ENCODE measurements around the gene SLC25A47.
A peak's percentile ranks its signal among the peaks of the same experiment; 100 is the strongest.
"Not testable (repeated sequence)": the region's sequence is repeated elsewhere in the genome, so short reads cannot be mapped to it uniquely, and the experiment has no call there.

Gene SLC25A47, protein sequence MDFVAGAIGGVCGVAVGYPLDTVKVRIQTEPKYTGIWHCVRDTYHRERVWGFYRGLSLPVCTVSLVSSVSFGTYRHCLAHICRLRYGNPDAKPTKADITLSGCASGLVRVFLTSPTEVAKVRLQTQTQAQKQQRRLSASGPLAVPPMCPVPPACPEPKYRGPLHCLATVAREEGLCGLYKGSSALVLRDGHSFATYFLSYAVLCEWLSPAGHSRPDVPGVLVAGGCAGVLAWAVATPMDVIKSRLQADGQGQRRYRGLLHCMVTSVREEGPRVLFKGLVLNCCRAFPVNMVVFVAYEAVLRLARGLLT

DNA sequence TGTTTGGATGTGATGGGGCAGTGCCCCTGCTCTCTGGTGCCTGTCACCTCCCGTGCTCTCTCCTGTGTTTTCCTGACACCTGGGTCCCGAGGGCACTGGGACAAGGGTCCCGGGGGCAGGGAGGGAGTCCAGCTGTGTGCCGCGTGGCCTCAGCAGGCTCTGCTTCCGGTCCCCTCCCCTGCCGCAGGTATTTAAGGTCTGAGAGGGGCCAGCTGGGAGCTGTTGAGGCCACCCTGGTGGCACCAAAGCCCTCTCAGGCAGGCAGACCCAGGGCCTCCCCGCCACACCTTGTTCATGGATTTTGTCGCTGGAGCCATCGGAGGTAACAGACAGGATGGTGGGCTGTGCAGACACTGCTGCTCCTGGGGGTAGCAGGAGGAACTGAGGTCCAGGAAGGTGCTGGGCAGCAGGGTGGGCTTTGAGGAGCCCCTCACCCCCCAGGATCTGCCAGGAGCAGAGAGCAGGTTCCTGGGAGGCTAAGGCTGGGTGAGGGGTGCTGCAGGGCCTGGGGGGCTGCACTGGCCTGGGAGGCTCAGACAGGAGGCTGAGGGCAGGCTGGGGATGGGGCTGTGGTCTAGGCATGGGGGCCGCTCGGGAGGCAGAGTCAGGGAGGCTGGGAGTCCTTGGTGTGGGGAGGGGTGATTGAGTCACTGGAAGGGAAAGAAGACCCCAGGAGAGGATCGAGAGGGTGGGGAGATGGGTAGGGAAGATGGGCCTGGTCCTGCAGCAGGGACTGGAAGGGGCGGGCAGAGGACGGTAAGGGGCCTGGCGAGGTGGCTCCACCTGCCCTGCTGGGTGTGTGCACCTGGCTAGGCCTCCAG is at the start of gene SLC25A47:
Gene SLC25A47 (plus strand): TSS at position 219 of the 821 bp plus-strand sequence. CDS start 76 bp downstream, at position 295.
- DNase-seq, result no peak

DNA sequence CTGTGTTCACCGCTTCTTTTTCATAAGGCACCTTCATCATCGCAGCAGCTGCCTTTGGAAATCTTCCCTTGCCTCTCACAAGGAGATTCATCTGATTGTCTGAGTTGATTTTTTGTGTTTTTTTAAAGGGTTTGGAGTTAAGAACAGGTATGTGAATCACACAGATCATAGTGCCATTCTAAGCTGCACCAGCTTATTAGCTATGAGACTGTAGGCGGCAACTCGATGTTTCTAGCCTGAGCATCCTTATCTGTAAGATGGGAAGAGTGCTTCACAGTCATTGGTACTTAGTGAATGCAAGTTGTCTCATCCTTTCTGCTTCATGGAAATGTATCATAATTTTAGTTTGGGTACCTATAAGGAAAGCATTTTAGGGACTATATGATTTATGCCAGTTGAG is 48.9 kb upstream of the SLC25A47 start:
- no peak for DNase-seq

DNA sequence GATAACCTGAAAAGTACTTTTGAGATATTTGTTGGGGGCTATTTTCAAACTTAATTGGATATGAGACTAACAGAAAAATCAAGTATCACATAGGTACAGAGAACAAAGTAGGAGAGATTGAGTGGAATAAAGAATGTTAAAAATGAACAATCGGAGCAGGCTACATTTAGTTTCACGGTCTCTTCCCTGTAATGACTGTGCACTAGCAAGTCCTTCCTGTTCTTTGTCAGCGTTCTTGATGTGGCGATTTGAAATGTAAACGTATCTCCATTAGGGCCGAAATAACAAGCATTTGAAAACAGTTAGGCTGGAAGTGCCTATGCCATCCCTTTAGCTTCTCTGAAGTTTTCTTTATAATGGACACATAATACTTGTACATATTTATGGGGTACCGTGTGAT is 47.9 kb upstream of the SLC25A47 start:
- no peak for DNase-seq

DNA sequence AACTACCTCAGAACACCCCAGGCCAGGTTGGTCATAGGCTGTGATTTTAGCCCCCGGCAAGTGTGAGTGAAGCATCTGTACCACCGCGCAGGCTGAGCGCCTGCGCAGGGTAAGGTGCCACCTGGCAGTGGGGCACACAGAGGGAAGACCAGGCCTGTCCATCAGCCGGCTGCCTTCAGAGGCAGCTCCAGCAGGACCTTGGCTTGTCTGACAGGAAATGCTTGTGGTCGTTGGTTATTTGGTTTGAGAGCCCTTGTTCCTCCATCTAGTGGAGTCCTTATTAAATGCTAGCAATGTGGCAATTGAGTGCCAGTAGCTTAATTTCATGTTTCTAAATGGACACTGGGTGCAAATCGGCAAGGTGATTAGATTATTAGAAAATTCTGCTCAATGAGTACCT is 44.4 kb upstream of the SLC25A47 start:
- DNase-seq, result no peak

DNA sequence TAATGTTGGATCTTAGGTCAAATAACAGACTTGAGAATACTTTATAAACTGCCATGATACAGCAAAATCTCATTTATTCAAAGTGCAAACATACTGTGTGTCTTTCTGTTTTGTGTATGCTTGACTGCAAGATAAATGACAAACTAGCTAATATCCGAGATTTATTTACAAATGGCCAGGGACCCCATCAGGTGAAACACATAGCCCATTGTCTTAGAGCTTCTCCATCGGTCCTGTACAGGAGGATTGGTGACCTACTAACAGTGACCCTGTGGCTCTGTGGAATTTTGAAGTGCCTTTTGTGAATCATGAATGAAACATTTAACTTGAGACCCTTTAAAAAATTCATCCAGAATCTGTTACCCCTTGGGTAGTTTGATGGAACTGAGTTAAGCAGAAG is 44.0 kb upstream of the SLC25A47 start:
- DNase-seq, result no peak

DNA sequence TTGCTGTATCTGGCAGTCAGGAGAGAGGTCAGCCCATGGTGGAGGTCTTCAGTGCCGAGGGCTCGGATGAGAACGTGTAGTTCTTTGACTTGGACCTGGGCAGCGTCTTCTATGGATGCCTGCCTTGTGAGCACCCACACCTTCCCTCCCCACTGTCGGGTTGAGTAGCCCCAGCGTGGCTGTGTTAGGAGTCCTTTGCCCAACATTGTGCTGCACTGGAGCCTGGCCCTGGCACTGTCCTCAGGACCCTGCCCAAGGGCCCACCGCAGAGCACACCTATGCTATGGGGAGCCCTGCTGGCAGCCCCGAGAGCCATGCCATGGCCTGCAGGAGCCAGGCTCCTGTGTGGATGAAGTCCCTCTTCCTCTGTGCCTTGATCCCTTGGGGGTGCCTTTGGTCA is 43.6 kb upstream of the SLC25A47 start:
- DNase-seq, result no peak

DNA sequence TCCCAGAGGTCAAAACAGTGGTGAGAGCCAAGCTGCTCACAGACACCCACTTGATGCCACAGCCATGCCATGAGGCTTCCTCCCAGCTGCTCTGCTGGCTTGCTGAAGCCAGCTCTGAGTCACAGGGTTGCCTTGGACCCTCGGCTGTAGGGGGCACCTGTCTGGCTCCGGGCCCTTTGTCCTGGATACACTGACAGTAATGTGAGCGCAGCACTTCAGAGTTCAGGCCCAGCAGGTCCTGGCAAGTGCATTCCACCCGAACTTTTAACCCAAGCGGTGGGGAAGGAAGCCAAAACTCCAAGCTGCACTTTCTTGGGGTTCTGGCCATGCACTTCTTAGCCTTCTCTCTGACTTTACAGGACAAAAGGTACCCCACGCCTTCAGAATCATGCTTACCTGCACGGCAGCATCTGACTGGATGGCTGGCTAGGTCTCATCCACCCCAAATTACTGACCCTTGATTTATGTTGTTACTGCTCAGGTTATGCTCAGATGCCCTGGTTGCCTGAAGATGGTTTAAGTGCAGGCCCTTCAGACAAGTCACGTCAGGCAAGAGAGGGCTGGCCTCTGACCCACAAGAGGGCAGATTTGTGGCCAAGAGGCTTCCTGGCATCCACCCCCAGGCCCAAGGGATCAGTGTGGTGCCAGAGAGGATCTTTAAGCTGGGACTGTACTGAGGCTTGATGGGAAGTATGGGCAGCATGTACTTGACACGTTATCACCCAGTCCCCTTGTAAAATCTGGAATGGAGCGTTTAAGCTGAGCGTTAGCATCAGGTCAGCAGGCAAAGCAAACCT is 41.7 kb upstream of the SLC25A47 start:
- no peak for DNase-seq

DNA sequence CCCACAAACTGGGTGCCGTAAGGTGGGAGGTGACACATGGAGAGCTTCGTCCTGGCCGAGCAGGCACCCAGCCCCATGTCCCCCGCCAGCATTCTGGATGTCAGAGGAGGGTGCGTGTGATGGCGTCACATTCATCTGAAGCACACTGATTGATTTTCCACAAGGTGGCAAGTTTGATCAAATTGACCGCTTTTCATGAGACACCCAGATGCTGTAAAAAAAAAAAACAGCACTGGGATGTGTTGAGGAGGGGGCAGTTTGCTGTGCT is 41.1 kb upstream of the SLC25A47 start:
- DNase-seq, result no peak

DNA sequence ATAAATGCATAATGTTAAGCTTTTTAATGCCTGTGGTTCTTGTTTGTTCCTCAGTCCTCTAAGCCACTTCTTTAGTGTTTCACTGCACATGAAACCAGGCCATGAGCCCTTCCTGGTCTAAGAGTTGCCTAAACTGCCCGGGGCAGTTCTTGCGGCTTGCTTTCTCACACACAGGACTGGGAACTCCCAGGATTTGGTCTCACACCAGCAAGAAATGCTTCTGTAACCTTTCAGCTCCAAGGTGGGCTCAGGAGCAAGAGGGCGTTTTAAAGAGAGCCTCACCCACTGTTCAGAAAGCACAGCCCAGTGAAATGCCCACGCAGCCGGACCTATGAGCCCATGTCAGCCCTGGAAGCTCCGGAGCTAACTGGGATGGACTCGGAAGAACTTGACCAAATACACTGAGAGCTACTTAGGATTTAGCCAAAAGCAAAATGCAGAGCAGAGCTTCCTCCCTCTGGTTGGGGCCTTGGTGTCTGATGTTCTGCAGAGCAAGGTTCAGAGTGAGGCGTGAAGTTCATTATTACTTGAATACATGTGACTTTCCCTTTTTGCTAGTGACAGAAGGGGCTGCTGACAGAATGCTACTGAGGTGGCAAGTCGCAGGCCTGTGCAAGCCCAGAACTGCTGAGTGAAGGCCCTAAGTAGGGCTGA is 40.2 kb upstream of the SLC25A47 start:
- DNase-seq, result no peak

DNA sequence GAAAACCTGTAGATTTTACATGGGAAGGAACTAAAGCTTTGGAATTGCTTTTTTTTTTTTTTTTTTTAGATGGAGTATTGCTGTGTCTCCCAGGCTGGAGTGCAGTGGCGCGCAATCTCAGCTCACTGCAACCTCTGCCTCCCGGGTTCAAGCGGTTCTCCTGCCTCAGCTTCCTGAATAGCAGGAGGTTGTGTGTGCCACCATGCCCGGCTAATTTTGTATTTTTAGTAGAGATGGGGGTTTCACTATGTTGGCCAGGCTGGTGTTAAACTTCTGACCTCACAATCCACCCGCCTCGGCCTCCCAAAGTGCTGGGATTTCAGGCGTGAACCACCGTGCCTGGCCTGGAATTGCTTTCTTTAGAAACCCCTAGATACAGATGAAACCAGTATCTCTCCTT is 39.7 kb upstream of the SLC25A47 start:
- not testable (repeated sequence) for DNase-seq

DNA sequence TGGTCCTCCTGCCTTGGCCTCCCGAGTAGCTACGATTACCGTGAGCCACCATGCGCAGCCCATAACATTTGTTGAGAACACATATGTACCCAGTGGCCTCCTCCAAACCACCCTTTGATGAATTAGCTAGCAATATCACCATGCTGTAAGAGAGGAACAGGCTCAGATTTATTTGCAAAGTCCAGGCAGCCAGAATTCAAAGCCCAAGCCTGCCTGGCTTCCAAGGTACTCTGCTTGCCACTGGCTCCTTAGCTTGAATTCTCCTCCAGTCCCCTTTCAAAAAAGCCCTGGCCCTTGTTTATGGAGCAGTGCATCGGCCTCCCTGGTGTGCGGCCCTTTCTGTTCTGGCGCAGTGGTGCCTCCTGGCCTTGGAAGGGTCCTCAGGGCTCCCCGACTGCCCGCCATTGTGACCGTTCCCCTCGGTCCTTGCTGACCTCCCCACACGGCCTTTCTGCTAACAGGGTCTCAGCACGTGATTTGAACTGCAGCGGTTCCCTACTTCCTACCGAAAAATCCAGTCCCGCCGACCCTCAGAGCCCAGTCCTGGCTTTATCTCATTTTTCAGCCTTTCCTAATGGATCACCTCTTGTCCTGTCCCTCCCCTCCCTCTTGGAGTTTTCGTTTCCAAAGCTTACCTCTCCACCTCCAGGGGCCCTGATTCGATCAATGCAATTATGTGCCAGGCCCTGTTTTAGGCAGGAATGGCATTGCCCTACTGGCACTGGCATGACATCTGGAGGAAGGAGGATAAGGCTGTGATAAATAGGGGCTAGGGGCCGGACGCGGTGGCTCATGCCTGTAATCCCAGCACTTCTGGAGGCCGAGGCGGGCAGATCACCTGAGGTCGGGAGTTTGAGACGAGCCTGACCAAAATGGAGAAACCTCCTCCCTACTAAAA is 38.9 kb upstream of the SLC25A47 start:
- no peak for DNase-seq

DNA sequence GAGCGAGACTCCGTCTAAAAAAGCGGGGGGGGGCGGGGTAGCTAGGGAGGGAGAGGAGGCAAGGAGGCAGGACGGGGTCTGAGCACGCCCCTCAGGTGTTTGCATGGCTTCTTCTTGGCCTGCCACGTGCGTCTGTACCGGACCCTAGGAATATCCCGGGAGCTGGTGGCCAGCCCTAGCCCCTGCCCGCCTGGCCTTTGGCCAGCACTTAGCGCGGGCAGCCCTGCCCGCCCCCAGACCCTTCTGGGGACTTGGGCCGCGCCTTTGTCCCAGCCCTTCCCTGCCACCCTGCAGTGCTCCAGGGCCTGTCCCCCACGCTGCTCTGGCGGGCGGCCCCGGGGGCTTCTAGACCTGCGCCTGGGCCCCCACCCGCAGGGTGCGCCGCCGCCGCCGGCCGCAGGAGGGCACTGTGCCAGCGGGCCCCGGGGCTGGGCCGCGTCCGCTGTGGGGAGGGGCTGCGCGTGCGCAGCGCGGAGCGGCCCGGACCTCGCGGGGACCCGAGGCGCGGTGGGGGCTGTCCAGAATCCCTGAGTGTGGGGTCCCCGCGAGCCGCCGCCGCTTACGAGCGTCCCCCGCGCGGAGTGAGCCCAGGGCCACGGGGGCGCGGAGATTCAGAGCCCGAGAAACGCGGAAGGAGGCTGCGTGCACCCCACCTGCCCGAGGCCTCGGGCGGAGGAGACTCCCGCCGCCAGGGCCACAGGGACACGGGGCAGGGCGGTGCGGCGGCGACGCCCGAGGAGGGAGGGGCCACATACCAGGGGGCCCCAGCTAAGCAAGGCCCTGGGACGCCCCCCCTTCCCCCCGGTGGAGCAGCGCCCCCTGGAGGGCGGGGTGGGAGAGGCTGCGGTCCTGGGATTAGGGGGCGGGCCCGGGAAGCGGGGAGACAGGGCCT is 37.9 kb upstream of the SLC25A47 start:
- peak; percentile 23 to 40 for DNase-seq

DNA sequence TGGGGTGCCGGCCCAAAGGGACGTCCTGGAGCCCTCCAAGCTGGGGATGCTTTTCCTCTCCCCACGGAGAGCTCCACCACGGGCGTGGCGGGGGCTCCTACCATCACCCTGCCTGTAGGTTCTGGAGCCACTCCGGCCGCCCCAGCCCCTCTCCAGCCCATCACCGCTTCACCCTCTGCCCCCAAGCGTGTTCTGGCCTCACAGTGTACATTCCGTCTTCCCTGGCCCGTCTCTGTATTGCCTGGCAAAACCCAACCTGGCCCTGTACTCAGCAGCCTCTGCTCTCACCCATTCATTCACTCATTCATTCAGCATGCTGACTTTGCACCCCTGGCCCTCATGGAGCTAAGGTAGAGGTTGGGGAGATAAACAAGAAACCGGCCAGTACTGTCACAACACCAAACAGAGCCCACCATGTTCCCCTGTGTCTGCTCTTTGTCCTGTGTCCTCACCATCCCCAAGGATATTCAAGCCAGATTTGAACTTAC is 37.2 kb upstream of the SLC25A47 start:
- no peak for DNase-seq

DNA sequence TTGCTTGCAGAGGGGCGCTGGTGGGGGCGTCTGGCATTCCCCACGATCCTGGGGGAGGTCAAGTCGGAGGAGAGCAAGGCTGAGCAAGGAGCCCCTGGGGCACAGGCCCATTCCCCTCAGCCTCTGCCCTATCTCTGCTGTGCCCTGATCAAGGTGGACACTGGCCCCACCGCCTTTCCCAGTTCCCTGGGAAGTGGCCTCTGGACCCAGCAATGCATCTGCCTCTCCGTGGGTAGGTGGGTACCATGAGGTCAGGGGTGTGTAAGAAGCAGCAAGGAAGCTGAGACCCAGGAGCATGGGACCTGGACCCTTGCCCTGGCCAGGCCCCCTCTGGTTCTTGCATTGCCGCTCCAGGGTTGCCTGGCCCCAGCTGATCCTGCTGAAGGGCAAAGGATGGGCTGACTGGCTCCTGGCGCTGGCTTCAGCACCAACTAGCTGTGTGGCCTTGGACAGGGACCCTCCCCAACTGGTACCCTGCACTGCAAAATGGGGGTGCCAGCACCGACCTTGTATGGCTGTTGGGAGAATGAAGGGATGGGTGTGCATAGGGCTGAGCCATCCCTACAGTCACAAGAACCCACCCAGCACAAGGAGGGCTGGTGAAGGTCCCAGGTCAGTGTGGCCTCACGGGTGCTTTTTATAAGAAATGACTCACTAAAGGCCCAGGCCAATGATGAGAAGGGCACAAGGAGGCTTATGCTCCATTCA is 36.5 kb upstream of the SLC25A47 start:
- no peak for DNase-seq

DNA sequence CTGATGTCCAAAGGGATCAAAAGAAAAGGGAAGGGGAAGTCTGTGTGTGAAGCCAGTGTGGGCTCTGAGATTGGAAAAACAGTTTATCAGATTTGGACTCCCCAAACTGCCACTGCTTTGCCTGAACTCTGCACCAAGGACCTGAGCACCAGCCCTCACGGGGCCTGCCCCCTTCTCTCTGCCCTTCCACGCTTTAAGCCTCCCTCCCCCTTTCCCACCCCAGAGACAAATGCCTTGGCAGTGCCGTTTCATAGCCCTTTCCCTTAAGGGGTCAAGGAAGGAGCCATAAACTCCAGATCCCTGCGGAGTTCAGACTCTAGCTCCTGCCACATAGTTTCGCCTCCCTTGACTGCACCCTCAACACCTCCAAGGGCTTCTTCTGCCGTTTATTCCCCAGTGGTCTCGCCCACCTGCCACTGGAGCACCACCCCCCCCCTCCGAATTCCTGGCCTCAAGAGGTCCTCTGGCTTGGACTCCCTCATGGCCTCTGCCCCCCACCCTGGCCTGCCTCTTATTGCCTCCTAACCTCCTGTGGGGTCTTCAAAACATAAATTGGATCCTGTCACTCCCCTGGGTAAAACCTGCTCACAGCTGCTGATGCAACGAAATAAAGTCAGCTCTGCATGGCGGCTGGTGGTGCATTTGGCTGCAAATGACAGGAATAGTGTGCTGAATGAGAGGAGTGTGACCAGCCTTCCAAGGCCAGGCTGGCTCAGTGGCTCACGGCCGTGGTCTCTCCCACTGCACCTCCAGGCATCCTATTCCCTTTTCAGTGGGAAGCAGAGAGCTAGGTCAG is 35.7 kb upstream of the SLC25A47 start:
- no peak for DNase-seq

DNA sequence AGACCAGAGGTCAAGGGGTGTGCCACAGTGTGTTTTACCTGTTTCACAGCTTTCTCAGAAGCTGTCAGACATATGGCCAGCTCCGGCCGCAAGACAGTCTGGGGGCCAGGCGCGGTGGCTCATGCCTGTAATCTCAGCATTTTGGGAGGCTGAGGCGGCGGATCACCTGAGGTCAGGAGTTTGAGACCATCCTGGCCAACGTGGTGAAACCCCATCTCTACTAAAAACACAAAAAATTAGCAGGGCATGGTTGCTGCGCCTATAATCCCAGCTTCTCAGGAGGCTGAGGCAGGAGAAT is 35.2 kb upstream of the SLC25A47 start:
- not testable (repeated sequence) for DNase-seq

DNA sequence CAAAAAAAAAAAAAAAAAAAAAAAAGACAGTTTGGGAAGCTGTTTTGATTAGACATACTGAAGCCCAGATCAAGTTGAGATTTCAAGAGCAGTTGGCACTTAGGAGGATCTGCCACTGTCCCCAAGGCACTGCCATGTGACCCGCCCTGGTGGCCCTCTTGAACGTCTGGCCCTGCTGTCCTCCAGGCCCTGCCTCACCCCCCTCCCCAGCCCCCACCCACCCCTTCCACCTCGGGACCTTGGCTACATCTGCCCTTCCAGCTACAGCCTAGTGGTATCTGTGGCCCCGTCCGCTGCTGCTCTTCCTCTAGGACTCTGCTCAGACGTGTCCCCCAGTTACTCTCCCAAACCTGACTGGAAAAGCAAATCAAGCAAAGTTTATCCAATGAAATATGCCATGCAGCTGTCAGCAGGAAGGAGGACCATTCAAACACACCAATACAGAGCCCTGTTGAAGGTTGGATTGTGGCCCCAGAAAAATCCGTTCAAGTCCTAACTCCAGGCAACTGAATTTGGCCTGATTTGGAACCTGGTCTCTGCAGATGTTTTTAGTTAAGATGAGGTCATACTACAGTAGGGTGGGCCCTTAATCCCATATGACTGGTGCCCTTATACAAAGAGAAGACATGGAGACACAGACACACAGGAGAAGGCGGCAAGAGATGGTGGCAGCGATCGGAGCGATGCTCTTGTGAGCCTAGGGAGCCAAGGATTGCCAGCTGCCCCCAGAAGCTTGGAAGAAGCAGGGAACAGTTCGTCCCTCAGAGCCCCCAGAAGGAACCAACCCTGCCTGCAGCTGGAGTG is 34.6 kb upstream of the SLC25A47 start:
- no peak for DNase-seq

DNA sequence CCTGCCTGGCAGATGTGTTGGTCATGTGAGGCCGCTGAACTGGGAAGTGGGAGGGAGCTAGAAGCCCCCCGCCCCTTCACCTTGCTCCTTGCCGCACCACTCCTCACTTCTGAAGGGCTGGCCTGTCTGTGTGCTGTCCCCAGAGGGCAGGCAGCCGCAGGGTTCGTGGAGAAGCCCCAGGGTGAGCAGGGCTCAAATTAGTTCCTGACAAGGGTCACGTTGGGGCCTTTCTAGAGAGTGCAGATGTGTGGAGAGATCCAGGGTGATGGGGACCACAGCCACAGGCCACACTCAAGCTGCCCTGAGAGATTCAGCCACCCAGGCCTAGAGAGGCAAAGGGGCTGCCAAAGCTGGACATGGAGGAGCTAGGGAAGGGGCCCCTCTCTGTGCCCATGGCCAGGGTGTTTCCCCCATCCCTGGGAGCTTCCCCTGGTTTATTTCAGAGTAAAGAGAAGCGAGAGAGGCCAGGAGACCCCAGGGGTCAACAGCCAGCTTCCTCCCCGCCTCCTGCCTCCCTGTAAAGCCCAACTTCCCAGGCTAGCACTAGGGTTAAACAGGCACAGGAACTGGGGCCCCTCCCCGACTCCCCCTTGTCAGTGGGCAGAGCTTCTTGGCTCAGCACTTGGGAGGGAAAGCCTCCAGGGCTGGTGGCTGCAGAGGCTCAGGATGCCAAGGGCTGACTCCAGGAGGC is 33.1 kb upstream of the SLC25A47 start:
- no peak for DNase-seq
